ENCODE results near the gene ASIC2. TPM values are rescaled to one million over a fixed set of nuclear protein-coding genes. Genes with fewer than 3 reads are reported as not detected.

ASIC2 gene
- total RNA-seq, 1 experiment from 2014 or later = 0.74 TPM

DNA sequence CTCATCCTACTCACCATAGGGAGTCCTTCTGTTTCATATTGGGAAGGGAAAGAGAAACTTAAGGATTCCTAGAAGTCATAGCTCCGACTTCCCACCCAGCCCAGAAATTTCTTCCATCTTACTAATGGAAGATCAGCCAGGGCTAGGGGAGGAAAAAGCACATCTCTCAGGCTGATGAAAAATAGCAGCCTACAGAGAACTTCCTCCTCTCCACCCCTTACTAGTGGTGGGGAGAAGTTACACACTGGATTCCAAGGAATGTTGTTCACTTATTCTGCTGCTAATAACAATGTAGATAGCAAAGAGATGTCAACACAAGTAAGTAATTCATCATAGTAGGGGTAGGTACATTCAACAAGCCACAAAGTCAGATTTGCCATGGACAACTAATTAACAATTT, 207.1 kb downstream of the ASIC2 start:
- no peak overlapping the region for H2AK5ac ChIP-seq (ENCODE audit: insufficient read length, low read length)
- peaks cover 1 to 2% of the 10 kb centered on the region in 2 experiments for H3K4me1 Mint-ChIP-seq
- H3K79me2 ChIP-seq (ENCODE audit: insufficient read depth, low read length) = no peaks in the 10 kb centered on the region
- H3K9me3 ChIP-seq (ENCODE audit: control insufficient read depth, low read depth, low read length) = no peaks in the 10 kb centered on the region
- no peak overlapping the region for H3K23ac ChIP-seq (ENCODE audit: insufficient read length, low read depth, low read length)
- H3K36me3 Mint-ChIP-seq (ENCODE audit: insufficient read depth in 1 of 3, low read depth in 3 of 3) = no peaks in the 10 kb centered on the region
- no peak overlapping the region for H2BK12ac ChIP-seq (ENCODE audit: insufficient read length, low read depth, low read length)
- H3K27me3 ChIP-seq (ENCODE audit: insufficient read depth, low read length) = no peaks in the 10 kb centered on the region
- H4K20me1 ChIP-seq (ENCODE audit: control insufficient read depth, insufficient read depth, insufficient read length) = no peaks in the 10 kb centered on the region
- no peak overlapping the region for H3K4me3 Mint-ChIP-seq
- no peaks in the 10 kb centered on the region for H3K79me1 ChIP-seq (ENCODE audit: insufficient read depth, low read depth, low read length, poor library complexity, severe bottlenecking)
- H3K27me3 Mint-ChIP-seq (ENCODE audit: low read depth) = peaks cover 63% of the 10 kb centered on the region
- H3K14ac ChIP-seq (ENCODE audit: insufficient read depth, low read length) = no peak overlapping the region
- no peak overlapping the region for H3K56ac ChIP-seq (ENCODE audit: insufficient read length, low read depth, low read length)
- TF ChIP-seq, protein P1, sequence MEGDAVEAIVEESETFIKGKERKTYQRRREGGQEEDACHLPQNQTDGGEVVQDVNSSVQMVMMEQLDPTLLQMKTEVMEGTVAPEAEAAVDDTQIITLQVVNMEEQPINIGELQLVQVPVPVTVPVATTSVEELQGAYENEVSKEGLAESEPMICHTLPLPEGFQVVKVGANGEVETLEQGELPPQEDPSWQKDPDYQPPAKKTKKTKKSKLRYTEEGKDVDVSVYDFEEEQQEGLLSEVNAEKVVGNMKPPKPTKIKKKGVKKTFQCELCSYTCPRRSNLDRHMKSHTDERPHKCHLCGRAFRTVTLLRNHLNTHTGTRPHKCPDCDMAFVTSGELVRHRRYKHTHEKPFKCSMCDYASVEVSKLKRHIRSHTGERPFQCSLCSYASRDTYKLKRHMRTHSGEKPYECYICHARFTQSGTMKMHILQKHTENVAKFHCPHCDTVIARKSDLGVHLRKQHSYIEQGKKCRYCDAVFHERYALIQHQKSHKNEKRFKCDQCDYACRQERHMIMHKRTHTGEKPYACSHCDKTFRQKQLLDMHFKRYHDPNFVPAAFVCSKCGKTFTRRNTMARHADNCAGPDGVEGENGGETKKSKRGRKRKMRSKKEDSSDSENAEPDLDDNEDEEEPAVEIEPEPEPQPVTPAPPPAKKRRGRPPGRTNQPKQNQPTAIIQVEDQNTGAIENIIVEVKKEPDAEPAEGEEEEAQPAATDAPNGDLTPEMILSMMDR (conservative IDR thresholded peaks at IDR 0.05) = no peak
- H3K9me3 Mint-ChIP-seq = no peaks in the 10 kb centered on the region
- no peak for DNase-seq
- H2AFZ ChIP-seq (ENCODE audit: low read length) = no peak overlapping the region
- no peak overlapping the region for H3K4me2 ChIP-seq (ENCODE audit: insufficient read depth, insufficient read length, low read length)
- H2BK20ac ChIP-seq (ENCODE audit: low read depth, low read length, poor library complexity, severe bottlenecking) = no peak overlapping the region
- no peak overlapping the region for H2BK15ac ChIP-seq (ENCODE audit: low read depth, low read length)
- no peak overlapping the region for H4K91ac ChIP-seq (ENCODE audit: insufficient read length, low read depth, low read length)
- no peak overlapping the region for H4K5ac ChIP-seq (ENCODE audit: insufficient read length, low read depth, low read length)
- no peak overlapping the region for H3K9ac ChIP-seq (ENCODE audit: extremely low read depth, insufficient read length, low read length)
- no peak overlapping the region for H3K27ac ChIP-seq (ENCODE audit: insufficient read length, low read depth, low read length)
- H3K4ac ChIP-seq (ENCODE audit: low read depth, low read length) = no peak overlapping the region
- no peak overlapping the region for H2BK120ac ChIP-seq (ENCODE audit: low read depth, low read length, poor library complexity, severe bottlenecking)
- no peak overlapping the region for H3T11ph ChIP-seq (ENCODE audit: low read length)
- H3K18ac ChIP-seq (ENCODE audit: insufficient read length, low read depth, low read length) = no peak overlapping the region
- H4K8ac ChIP-seq (replicated peaks; ENCODE audit: insufficient read length, low read depth, low read length) = no peak overlapping the region
- H3K27ac Mint-ChIP-seq = no peak overlapping the region
- no peak overlapping the region for H2BK5ac ChIP-seq (ENCODE audit: insufficient read length, low read length)
- no peaks in the 10 kb centered on the region for H3K4me1 ChIP-seq (ENCODE audit: insufficient read depth, low read length)
- H3K23me2 ChIP-seq (ENCODE audit: insufficient read length, low read depth, low read length, poor library complexity, severe bottlenecking) = no peaks in the 10 kb centered on the region
- no CpG with 5 or more reads among the region's 1 CpG for WGBS (ENCODE audit: extremely low coverage, insufficient read length, low lambda C conversion rate)

Data from H9 (cell line).